Parathyroid adenoma (tissue), 2 donors: Measurements from ENCODE around the gene DHRS12.

Experiments
- H2AFZ ChIP-seq: fragments of 300-600 bp; sonication (generic); one replicate; pipeline ENCODE4 v1.7.0; 2017; ENCODE audit warnings: antibody characterized with exemption, mild to moderate bottlenecking
- H3K27ac ChIP-seq: fragments of 300-600 bp; sonication (generic); one replicate; pipeline ENCODE4 v1.7.0; 2017
- H3K27me3 ChIP-seq: fragments of 300-600 bp; sonication (generic); one replicate; pipeline ENCODE4 v1.7.0; 2017; ENCODE audit warnings: low read length; ENCODE audit not compliant: control insufficient read depth, insufficient read depth
- H3K36me3 ChIP-seq: fragments of 300-600 bp; sonication (generic); one replicate; pipeline ENCODE4 v1.7.0; 2017; ENCODE audit warnings: low read length; ENCODE audit not compliant: control insufficient read depth, insufficient read depth
- H3K4me1 ChIP-seq: fragments of 300-600 bp; sonication (generic); one replicate; pipeline ENCODE4 v1.7.0; 2017; ENCODE audit warnings: control low read depth
- H3K4me2 ChIP-seq: fragments of 300-600 bp; sonication (generic); one replicate; pipeline ENCODE4 v1.7.0; 2017; ENCODE audit warnings: low read length
- H3K4me3 ChIP-seq: fragments of 300-600 bp; sonication (generic); one replicate; pipeline ENCODE4 v1.7.0; 2017; ENCODE audit warnings: low read depth, low read length
- H3K79me2 ChIP-seq: fragments of 300-600 bp; sonication (generic); one replicate; pipeline ENCODE4 v1.7.0; 2017; ENCODE audit warnings: control low read depth
- H3K9ac ChIP-seq: fragments of 300-600 bp; sonication (generic); one replicate; pipeline ENCODE4 v1.7.0; 2017; ENCODE audit warnings: mild to moderate bottlenecking
- H3K9me3 ChIP-seq: fragments of 300-600 bp; sonication (generic); one replicate; pipeline ENCODE4 v1.7.0; 2017; ENCODE audit warnings: low read length; ENCODE audit not compliant: control insufficient read depth
- CTCF ChIP-seq: fragments of 300-600 bp; sonication (generic); IDR thresholded peaks from one replicate; pipeline ENCODE4 v1.7.0; 2017; ENCODE audit warnings: antibody characterized with exemption, mild to moderate bottlenecking
- donor health status: primary hyperparathyroidism.

The DHRS12 gene

DNA sequence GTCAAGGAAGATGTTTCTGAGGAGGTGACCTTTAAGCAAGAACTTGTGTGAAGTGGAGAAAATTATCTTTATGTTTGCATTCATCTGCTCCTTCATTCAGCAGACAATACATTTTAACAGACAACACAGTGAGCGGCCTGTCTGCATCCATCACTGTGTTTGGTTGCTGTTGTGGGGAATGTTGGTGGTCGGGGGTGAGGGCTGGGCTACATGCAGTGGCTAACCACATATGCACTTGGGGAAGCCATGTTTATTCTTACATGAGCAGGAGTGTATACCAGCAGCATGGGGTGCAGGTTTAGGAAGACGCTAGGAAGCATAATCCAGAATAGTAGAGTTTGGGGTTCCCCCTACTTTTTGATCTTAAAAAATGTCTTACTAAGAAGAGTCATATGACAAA is 66.4 kb downstream of the DHRS12 start:
- Histone ChIP-seq H3K27ac (no peak overlapping the region), H3K4me3 (no peak overlapping the region), H3K36me3 (no peaks in the 10 kb centered on the region), H3K9me3 (no peaks in the 10 kb centered on the region), H3K79me2 (peaks cover 3% of the 10 kb centered on the region), H2AFZ (no peak overlapping the region), H3K9ac (no peak overlapping the region), H3K4me1 (no peaks in the 10 kb centered on the region), H3K4me2 (no peak overlapping the region), H3K27me3 (no peaks in the 10 kb centered on the region)
- TF ChIP-seq CTCF: no peak

DNA sequence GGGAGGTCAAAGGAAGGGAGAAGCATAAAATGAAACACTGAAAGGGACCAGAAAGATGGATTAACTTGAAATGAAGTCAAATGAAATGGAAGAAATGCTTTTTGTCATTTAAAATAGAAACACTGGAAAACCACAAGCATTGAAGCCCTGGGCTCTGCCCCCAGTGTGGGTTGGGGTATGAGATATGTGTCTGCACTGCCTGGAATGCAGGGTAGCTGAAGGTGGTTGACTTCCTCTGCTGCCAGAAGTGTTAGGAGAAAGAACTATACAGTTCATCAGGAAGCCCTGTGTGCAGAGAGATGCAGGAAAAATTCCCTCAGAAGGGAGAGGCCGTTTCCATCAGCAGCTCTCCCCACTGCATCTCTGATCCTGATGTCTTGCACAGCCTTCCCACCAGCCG is 69.2 kb downstream of the DHRS12 start:
- H3K4me1 ChIP-seq: no peaks in the 10 kb centered on the region
- H3K4me3 ChIP-seq: no peak overlapping the region

GRCh38 chr13:51733374-51734298 is 70.3 kb downstream of the DHRS12 start:
- H3K4me1 ChIP-seq: no peaks in the 10 kb centered on the region
- no peaks in the 10 kb centered on the region for H3K27me3 ChIP-seq
- no peak overlapping the region for H3K4me2 ChIP-seq
- no peak overlapping the region for H3K4me3 ChIP-seq
- H3K9me3 ChIP-seq: no peaks in the 10 kb centered on the region
- no peak overlapping the region for H3K27ac ChIP-seq
- H3K36me3 ChIP-seq: no peaks in the 10 kb centered on the region
- TF ChIP-seq CTCF: no peak
- H2AFZ ChIP-seq: no peak overlapping the region
- H3K79me2 ChIP-seq: no peaks in the 10 kb centered on the region
- H3K9ac ChIP-seq: no peak overlapping the region

More for the DNA sequence above, 69.2 kb downstream of the DHRS12 start:
- no peak overlapping the region for H3K27ac ChIP-seq
- H3K9me3 ChIP-seq: no peaks in the 10 kb centered on the region
- no peak overlapping the region for H3K4me2 ChIP-seq
- TF ChIP-seq CTCF: no peak
- no peaks in the 10 kb centered on the region for H3K36me3 ChIP-seq
- H3K27me3 ChIP-seq: no peaks in the 10 kb centered on the region
- H2AFZ ChIP-seq: no peak overlapping the region
- H3K79me2 ChIP-seq: no peaks in the 10 kb centered on the region
- H3K9ac ChIP-seq: no peak overlapping the region

GRCh38 chr13:51731759-51732158 is 72.2 kb downstream of the DHRS12 start:
- no peaks in the 10 kb centered on the region for H3K27me3 ChIP-seq
- H3K36me3 ChIP-seq: no peaks in the 10 kb centered on the region
- no peak overlapping the region for H3K4me3 ChIP-seq
- H3K9me3 ChIP-seq: no peaks in the 10 kb centered on the region
- no peaks in the 10 kb centered on the region for H3K79me2 ChIP-seq
- no peak overlapping the region for H3K4me2 ChIP-seq
- no peak overlapping the region for H2AFZ ChIP-seq
- H3K27ac ChIP-seq: no peak overlapping the region
- no peak overlapping the region for H3K9ac ChIP-seq
- peak; percentile 31 for TF ChIP-seq CTCF
- H3K4me1 ChIP-seq: no peaks in the 10 kb centered on the region

- Histone ChIP-seq H3K4me3 (no peak overlapping the region), H3K79me2 (no peaks in the 10 kb centered on the region), H3K9me3 (no peaks in the 10 kb centered on the region), H3K4me1 (no peaks in the 10 kb centered on the region), H3K9ac (no peak overlapping the region), H2AFZ (no peak overlapping the region), H3K27ac (peak overlapping the region; percentile 33), H3K36me3 (no peaks in the 10 kb centered on the region), H3K4me2 (no peak overlapping the region), H3K27me3 (no peaks in the 10 kb centered on the region)
- TF ChIP-seq CTCF: no peak
These were observed 73.0 kb downstream of the DHRS12 start for GRCh38 chr13:51730927-51731326.
